GM21723 (cell line): ENCODE data around the gene EXOSC9.
"Not testable (repeated sequence)": the region's sequence is repeated elsewhere in the genome, so short reads cannot be mapped to it uniquely, and the experiment has no call there.

Experiments used
- ATAC-seq: cut with Tn5 transposase; IDR thresholded peaks from one replicate; pipeline ENCODE4 v1.9.1; 2021; ENCODE audit warnings: mild to moderate bottlenecking, moderate library complexity; ENCODE audit not compliant: unreplicated experiment

EXOSC9 gene, protein sequence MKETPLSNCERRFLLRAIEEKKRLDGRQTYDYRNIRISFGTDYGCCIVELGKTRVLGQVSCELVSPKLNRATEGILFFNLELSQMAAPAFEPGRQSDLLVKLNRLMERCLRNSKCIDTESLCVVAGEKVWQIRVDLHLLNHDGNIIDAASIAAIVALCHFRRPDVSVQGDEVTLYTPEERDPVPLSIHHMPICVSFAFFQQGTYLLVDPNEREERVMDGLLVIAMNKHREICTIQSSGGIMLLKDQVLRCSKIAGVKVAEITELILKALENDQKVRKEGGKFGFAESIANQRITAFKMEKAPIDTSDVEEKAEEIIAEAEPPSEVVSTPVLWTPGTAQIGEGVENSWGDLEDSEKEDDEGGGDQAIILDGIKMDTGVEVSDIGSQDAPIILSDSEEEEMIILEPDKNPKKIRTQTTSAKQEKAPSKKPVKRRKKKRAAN

DNA sequence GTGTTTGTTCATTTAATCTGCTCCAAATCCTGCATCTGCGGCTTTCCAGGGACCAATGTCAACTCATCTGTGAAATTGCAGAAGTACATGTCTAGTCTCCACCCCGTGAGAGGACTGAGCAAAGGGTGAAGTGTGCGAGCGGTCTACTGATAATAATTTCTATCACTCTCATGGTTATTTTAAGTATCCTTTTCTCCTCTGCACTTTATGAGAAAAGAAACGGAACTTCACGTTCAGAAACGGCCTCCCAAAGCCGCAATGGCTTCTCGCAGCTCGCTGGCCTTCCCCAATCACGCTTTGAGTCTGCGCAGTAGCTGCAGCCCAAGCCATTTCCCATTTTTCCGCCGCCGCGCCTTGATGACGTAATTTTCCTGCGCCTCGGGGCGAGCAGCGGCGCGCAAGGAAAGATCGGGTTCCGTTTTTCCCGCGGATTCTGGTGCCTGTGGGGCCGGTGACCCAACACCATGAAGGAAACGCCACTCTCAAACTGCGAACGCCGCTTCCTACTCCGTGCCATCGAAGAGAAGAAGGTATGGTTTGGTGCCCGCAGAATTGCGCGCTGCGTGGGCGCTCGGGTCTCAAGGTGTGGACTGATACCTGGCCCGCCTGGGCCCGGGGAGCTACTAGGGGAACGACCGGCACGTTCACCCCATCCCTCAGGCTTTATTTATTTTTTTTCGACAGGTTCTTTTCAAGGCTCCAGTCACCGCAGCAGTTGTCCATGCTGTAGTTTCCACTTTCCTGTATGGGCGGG, at the start of gene EXOSC9:
EXOSC9 (plus strand) TSS at position 363 of the 754 bp plus-strand sequence; CDS start at position 465, 102 bp downstream.
- peak; percentile 83 for ATAC-seq

GRCh38 chr4:121752142-121752541, 49.0 kb upstream of the EXOSC9 start:
- not testable (repeated sequence) for ATAC-seq

DNA sequence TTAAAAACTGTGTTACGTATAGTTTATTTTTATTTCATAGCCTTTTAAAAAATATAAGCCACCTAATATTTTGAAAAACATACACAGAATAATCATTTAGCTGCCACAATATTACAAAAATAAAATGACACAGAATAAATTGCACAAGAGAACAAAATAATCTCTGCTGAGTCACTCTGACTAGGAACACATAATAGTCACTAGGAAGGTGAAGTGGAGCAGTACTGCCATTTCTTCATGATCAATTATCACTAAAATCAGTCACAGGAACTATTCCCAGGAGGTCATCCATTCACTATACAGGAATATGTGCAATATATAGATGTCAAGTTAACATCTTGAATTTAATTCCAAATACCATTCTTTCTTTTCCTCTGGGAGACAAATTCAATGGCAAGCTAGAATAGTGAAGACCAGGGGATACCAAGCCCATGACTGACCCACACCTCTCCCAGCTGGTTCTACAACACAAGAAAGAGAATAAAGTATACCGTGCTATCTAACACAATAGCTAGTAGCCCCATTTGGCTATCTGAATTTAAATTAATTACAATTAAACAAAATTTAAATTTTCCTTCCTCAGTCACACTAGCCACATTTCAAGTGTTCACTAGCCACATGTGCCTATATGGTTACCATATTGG, 42.1 kb upstream of the EXOSC9 start:
- no peak for ATAC-seq

- no peak for ATAC-seq
These were observed 40.9 kb upstream of the EXOSC9 start for GRCh38 chr4:121760205-121760604.

GRCh38 chr4:121764303-121764701, 36.8 kb upstream of the EXOSC9 start:
- no peak for ATAC-seq

- no peak for ATAC-seq
These were observed 36.3 kb upstream of the EXOSC9 start, which contains the start of gene SMIM43 for GRCh38 chr4:121764702-121765367. Gene SMIM43, minus strand, starts transcription at chr4:121765164. Its CDS starts 59 bp downstream, at chr4:121765105.

DNA sequence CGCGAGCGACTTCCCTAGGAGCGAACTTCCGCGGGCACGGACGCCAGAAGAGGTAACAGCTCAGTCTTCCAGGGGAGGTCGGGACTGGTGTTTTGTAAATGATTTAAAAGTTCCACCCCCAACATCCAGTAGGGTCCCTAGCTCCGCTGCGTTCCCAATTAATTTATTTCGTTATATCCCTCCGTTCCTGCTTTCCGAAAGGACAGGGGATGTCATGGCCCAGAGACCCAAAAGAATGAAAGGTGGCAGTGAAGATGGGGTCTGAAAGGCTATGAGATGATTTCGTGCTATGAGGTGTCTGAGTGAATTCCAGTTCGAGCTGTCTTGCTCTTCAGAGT, 35.8 kb upstream of the EXOSC9 start:
- ATAC-seq, result no peak

- ATAC-seq, result no peak
These were observed 35.1 kb upstream of the EXOSC9 start for GRCh38 chr4:121765971-121766538.

DNA sequence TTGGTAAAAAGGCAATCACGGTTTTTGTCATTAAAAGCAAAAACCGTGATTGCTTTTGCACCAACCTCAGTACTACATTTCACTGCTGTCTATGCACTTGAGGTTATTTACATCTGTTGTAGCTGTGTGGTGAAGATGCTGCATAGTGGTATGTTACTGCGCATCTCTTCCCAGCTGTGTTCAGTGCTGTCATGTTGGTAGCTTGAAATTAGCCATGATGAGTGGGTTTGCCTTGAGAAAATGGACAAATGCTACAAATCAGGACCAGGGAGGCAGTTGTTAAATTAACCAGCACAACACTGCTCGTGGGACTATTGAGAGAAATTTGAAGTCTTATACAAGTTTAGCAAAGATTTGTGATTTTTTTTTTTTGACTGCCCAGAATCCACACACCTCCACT, 34.0 kb upstream of the EXOSC9 start:
- no peak for ATAC-seq

DNA sequence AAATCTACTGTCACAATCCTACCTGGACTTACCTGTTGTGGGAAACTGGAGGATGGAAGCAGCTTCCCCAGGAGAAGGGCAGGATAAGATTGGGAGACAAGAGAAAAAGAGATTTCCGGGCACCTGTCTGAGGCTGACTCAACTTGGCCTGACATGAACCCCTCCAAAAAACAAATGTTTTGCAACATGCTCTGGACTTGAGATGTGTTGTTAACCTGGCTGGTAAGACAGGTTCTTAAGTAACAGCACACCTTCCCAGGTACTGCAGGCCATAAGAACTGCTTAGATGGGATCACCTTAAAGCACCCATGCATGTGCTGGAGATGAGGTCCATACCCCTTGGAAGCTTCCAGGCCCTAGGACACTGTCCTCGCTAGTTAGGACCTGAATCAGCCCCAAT, 31.8 kb upstream of the EXOSC9 start:
- ATAC-seq, result no peak

- no peak for ATAC-seq
These were observed 29.3 kb upstream of the EXOSC9 start for GRCh38 chr4:121771869-121772268.

DNA sequence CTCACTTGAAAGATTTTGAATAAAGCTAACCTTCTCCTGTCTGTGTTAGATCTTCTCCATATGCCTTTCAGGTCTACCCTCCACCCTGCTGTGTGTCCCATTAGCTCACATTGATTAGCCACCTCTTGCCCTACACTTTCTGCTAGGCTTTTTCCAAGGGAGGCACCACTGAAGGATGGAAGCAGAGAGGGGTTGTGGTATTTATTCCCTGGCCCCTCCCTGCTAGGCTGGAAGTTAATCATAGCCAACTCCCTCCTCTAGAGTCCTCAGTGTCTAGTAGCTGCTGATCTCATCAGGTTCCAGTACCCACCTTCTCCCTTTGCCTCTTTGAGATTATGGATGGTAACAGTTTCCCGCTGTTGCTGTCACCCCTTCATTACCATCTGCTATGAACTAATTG, 27.2 kb upstream of the EXOSC9 start:
- ATAC-seq, result no peak

GRCh38 chr4:121776610-121777401, 24.3 kb upstream of the EXOSC9 start:
- ATAC-seq, result no peak

GRCh38 chr4:121777625-121778024, 23.5 kb upstream of the EXOSC9 start:
- peak; percentile 51 for ATAC-seq

- ATAC-seq, result no peak
These were observed 22.0 kb upstream of the EXOSC9 start for GRCh38 chr4:121778991-121779628.

GRCh38 chr4:121783210-121783609, 17.9 kb upstream of the EXOSC9 start:
- ATAC-seq, result no peak

DNA sequence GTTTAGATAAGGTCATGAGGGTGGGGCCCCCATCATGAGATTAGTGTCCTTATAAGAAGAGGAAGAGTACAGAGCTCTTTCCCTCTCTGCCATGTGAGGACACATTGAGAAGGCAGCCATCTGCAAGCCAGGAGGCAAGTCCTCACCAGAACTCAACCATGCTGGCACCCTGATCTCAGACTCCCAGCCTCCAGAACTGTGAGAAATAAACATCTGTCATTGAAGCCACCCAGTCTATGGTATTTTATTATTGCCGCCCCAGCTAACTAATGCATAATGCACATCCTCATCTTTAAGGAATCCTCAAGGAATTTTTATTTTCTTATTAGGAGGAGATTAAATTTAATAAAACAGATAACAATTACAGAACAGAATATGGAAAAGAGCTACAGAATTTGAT, 16.7 kb upstream of the EXOSC9 start:
- ATAC-seq, result no peak

GRCh38 chr4:121784975-121785374, 16.1 kb upstream of the EXOSC9 start:
- ATAC-seq, result no peak

- ATAC-seq, result no peak
These were observed 15.6 kb upstream of the EXOSC9 start for GRCh38 chr4:121785479-121785878.
